Progenitor cell of endocrine pancreas (in vitro differentiated cells): ENCODE measurements around the gene PDLIM4. TPM values are rescaled to one million over a fixed set of nuclear protein-coding genes. Genes with fewer than 3 reads are reported as not detected.

ENCODE experiments used
- DNase-seq: peaks from one replicate; pipeline ENCODE4 v3.0.0; 2021; ENCODE audit warnings: low spot score; ENCODE audit not compliant: unreplicated experiment
- H3K27ac Mint-ChIP-seq: 2 replicates; pipeline ENCODE4 v1.8.0; 2021; ENCODE audit warnings: mild to moderate bottlenecking, moderate library complexity, mixed read lengths
- H3K27me3 Mint-ChIP-seq: 2 replicates; pipeline ENCODE4 v1.8.0; 2021; ENCODE audit warnings: mixed read lengths
- H3K36me3 Mint-ChIP-seq: 2 replicates; pipeline ENCODE4 v1.8.0; 2022; ENCODE audit warnings: mixed read lengths; ENCODE audit not compliant: insufficient read depth
- H3K4me1 Mint-ChIP-seq: 2 replicates; pipeline ENCODE4 v1.8.0; 2021; ENCODE audit warnings: low read depth, mixed read lengths
- H3K4me3 Mint-ChIP-seq: 2 replicates; pipeline ENCODE4 v1.8.0; 2021; ENCODE audit warnings: low read depth, mild to moderate bottlenecking, moderate library complexity, mixed read lengths
- H3K9me3 Mint-ChIP-seq: 2 replicates; pipeline ENCODE4 v1.8.0; 2021; ENCODE audit warnings: low read depth, mixed read lengths
- CTCF ChIP-seq: fragments of 200-600 bp; sonication (generic); IDR thresholded peaks from one replicate; pipeline ENCODE4 v1.5.0; 2021; ENCODE audit warnings: antibody characterized with exemption, mild to moderate bottlenecking; ENCODE audit not compliant: unreplicated experiment
- total RNA-seq: library from RNA; stranded (reverse); gene quantifications from 2 replicates; pipeline ENCODE4 v1.2.1, GENCODE V29; 2021

PDLIM4 gene
- total RNA-seq, 1 donor from 2014 or later = 14.7 TPM

- Mint-ChIP-seq H3K27ac (no peak overlapping the region), H3K4me1 (no peaks in the 10 kb centered on the region), H3K36me3 (peaks cover 3% of the 10 kb centered on the region), H3K9me3 (peaks cover 17% of the 10 kb centered on the region), H3K27me3 (no peaks in the 10 kb centered on the region), H3K4me3 (no peak overlapping the region)
- TF ChIP-seq CTCF = no peak
- no peak for DNase-seq
These were observed 11.9 kb upstream of the PDLIM4 start for GRCh38 chr5:132245593-132245992.

- DNase-seq = no peak
- TF ChIP-seq CTCF = no peak
- H3K36me3 Mint-ChIP-seq = peaks cover 3% of the 10 kb centered on the region
- no peak overlapping the region for H3K4me3 Mint-ChIP-seq
- H3K9me3 Mint-ChIP-seq = peaks cover 17% of the 10 kb centered on the region
- no peak overlapping the region for H3K27ac Mint-ChIP-seq
- no peaks in the 10 kb centered on the region for H3K27me3 Mint-ChIP-seq
- no peaks in the 10 kb centered on the region for H3K4me1 Mint-ChIP-seq
These were observed 10.7 kb upstream of the PDLIM4 start for GRCh38 chr5:132246806-132247205.

GRCh38 chr5:132250547-132250946 is 6.9 kb upstream of the PDLIM4 start:
- peaks cover 9% of the 10 kb centered on the region for H3K4me1 Mint-ChIP-seq
- TF ChIP-seq CTCF = no peak
- no peaks in the 10 kb centered on the region for H3K9me3 Mint-ChIP-seq

GRCh38 chr5:132251220-132251725 is 6.2 kb upstream of the PDLIM4 start:
- DNase-seq = no peak
- Mint-ChIP-seq H3K27ac (no peak overlapping the region), H3K4me1 (peaks cover 9% of the 10 kb centered on the region), H3K9me3 (no peaks in the 10 kb centered on the region), H3K27me3 (peaks cover 3% of the 10 kb centered on the region), H3K4me3 (no peak overlapping the region), H3K36me3 (no peaks in the 10 kb centered on the region)
- no peak for TF ChIP-seq CTCF

More at GRCh38 chr5:132250547-132250946, 6.9 kb upstream of the PDLIM4 start:
- Mint-ChIP-seq H3K27ac (no peak overlapping the region), H3K36me3 (no peaks in the 10 kb centered on the region), H3K27me3 (peaks cover 2% of the 10 kb centered on the region), H3K4me3 (no peak overlapping the region)
- DNase-seq = no peak

GRCh38 chr5:132253008-132253441 is 4.5 kb upstream of the PDLIM4 start:
- peaks cover 3% of the 10 kb centered on the region for H3K27me3 Mint-ChIP-seq
- no peak for DNase-seq
- peaks cover 12% of the 10 kb centered on the region for H3K4me1 Mint-ChIP-seq
- no peak overlapping the region for H3K27ac Mint-ChIP-seq
- no peaks in the 10 kb centered on the region for H3K9me3 Mint-ChIP-seq
- no peaks in the 10 kb centered on the region for H3K36me3 Mint-ChIP-seq
- H3K4me3 Mint-ChIP-seq = no peak overlapping the region
- TF ChIP-seq CTCF = no peak
